Measurements from ENCODE around the gene SVIL.

The SVIL gene

GRCh38 chr10:29452546-29452945 is 182.2 kb downstream of the SVIL start:
- Histone ChIP-seq H3K36me3 (replicated peaks; ENCODE audit: insufficient read depth, low read length) (no peaks in the 10 kb centered on the region), H4K20me1 (ENCODE audit: insufficient read depth, low read length) (no peaks in the 10 kb centered on the region), H3K4me3 (ENCODE audit: low read length) (no peak overlapping the region), H3K79me2 (ENCODE audit: low read length) (no peaks in the 10 kb centered on the region), H3K9ac (ENCODE audit: low read length) (no peak overlapping the region), H3K9me3 (replicated peaks; ENCODE audit: insufficient read depth, low read length) (no peaks in the 10 kb centered on the region), H3K27me3 (replicated peaks; ENCODE audit: insufficient read depth, low read length) (no peaks in the 10 kb centered on the region), H3K27ac (ENCODE audit: low read length) (no peak overlapping the region), H3K9me2 (replicated peaks; ENCODE audit: insufficient read depth, low read length) (no peaks in the 10 kb centered on the region), H2AFZ (ENCODE audit: low read length) (no peak overlapping the region), H3K4me1 (ENCODE audit: low read length) (no peaks in the 10 kb centered on the region), H3K4me2 (ENCODE audit: low read depth, low read length) (no peak overlapping the region), H3F3A (ENCODE audit: insufficient read depth, low read length) (no peaks in the 10 kb centered on the region)
- TF ChIP-seq EZH2phosphoT487 (IDR thresholded peaks at IDR 0.05; ENCODE audit: low read length) (no peak), CTCF (IDR thresholded peaks at IDR 0.05; ENCODE audit: low read length) (no peak), EZH2 (optimal IDR thresholded peaks at IDR 0.05; ENCODE audit: low read depth, low read length) (no peak)
- DNase-seq, result no peak

- no peak overlapping the region for H3K4me3 ChIP-seq (ENCODE audit: low read length)
Observed at GRCh38 chr10:29451946-29452345, 182.8 kb downstream of the SVIL start.

GRCh38 chr10:29450405-29450804 is 184.4 kb downstream of the SVIL start:
- no peak overlapping the region for H3K9ac ChIP-seq (ENCODE audit: low read length)
- H3K36me3 ChIP-seq (replicated peaks; ENCODE audit: insufficient read depth, low read length), result no peaks in the 10 kb centered on the region
- H3K27me3 ChIP-seq (replicated peaks; ENCODE audit: insufficient read depth, low read length), result no peaks in the 10 kb centered on the region
- no peaks in the 10 kb centered on the region for H3F3A ChIP-seq (ENCODE audit: insufficient read depth, low read length)
- H2AFZ ChIP-seq (ENCODE audit: low read length), result no peak overlapping the region
- H3K4me1 ChIP-seq (ENCODE audit: low read length), result no peaks in the 10 kb centered on the region
- no peaks in the 10 kb centered on the region for H3K9me3 ChIP-seq (replicated peaks; ENCODE audit: insufficient read depth, low read length)
- H3K4me3 ChIP-seq (ENCODE audit: low read length), result no peak overlapping the region
- no peaks in the 10 kb centered on the region for H3K79me2 ChIP-seq (ENCODE audit: low read length)
- no peaks in the 10 kb centered on the region for H3K9me2 ChIP-seq (replicated peaks; ENCODE audit: insufficient read depth, low read length)
- H4K20me1 ChIP-seq (ENCODE audit: insufficient read depth, low read length), result no peaks in the 10 kb centered on the region
- TF ChIP-seq EZH2 (optimal IDR thresholded peaks at IDR 0.05; ENCODE audit: low read depth, low read length) (no peak), CTCF (IDR thresholded peaks at IDR 0.05; ENCODE audit: low read length) (no peak), EZH2phosphoT487 (IDR thresholded peaks at IDR 0.05; ENCODE audit: low read length) (no peak)
- no peak for DNase-seq
- no peak overlapping the region for H3K4me2 ChIP-seq (ENCODE audit: low read depth, low read length)
- H3K27ac ChIP-seq (ENCODE audit: low read length), result no peak overlapping the region

More at GRCh38 chr10:29451946-29452345, 182.8 kb downstream of the SVIL start:
- no peak overlapping the region for H3K27ac ChIP-seq (ENCODE audit: low read length)
- no peaks in the 10 kb centered on the region for H3K4me1 ChIP-seq (ENCODE audit: low read length)
- H3K36me3 ChIP-seq (replicated peaks; ENCODE audit: insufficient read depth, low read length), result no peaks in the 10 kb centered on the region
- DNase-seq, result no peak
- H4K20me1 ChIP-seq (ENCODE audit: insufficient read depth, low read length), result no peaks in the 10 kb centered on the region
- H3K9me3 ChIP-seq (replicated peaks; ENCODE audit: insufficient read depth, low read length), result no peaks in the 10 kb centered on the region
- H3K9ac ChIP-seq (ENCODE audit: low read length), result no peak overlapping the region
- H3K9me2 ChIP-seq (replicated peaks; ENCODE audit: insufficient read depth, low read length), result no peaks in the 10 kb centered on the region
- no peaks in the 10 kb centered on the region for H3K79me2 ChIP-seq (ENCODE audit: low read length)
- TF ChIP-seq CTCF (IDR thresholded peaks at IDR 0.05; ENCODE audit: low read length) (no peak), EZH2 (optimal IDR thresholded peaks at IDR 0.05; ENCODE audit: low read depth, low read length) (no peak), EZH2phosphoT487 (IDR thresholded peaks at IDR 0.05; ENCODE audit: low read length) (no peak)
- no peak overlapping the region for H2AFZ ChIP-seq (ENCODE audit: low read length)
- H3K4me2 ChIP-seq (ENCODE audit: low read depth, low read length), result no peak overlapping the region
- H3F3A ChIP-seq (ENCODE audit: insufficient read depth, low read length), result no peaks in the 10 kb centered on the region
- H3K27me3 ChIP-seq (replicated peaks; ENCODE audit: insufficient read depth, low read length), result no peaks in the 10 kb centered on the region

Data from MM.1S (cell line).